Mesenchymal stem cell (in vitro differentiated cells and primary cell): Measurements from ENCODE around the gene FMN1.

Experiments
- DNase-seq: peaks from one replicate; pipeline ENCODE4 v3.0.0-alpha.2; 2013
- H2AFZ ChIP-seq: one replicate; pipeline ENCODE4 v1.6.1; 2013; ENCODE audit warnings: low read depth, mild to moderate bottlenecking, control low read depth, inconsistent platforms, low read length, moderate library complexity
- H2AK5ac ChIP-seq: 2 replicates; pipeline ENCODE4 v1.6.1; 2013; ENCODE audit warnings: low read length, moderate library complexity, mild to moderate bottlenecking, inconsistent platforms; ENCODE audit not compliant: severe bottlenecking
- H2BK120ac ChIP-seq: one replicate; pipeline ENCODE4 v1.6.1; 2013; ENCODE audit warnings: low read depth, mild to moderate bottlenecking, inconsistent platforms, low read length, moderate library complexity
- H2BK12ac ChIP-seq, 2 experiments: one replicate each; pipeline ENCODE4 v1.6.1; 2013; ENCODE audit warnings: inconsistent platforms in 2 of 2, low read length in 2 of 2, mild to moderate bottlenecking in 2 of 2, moderate library complexity in 2 of 2, control low read depth in 1 of 2
- H2BK15ac ChIP-seq: one replicate; pipeline ENCODE4 v1.6.1; 2013; ENCODE audit warnings: mild to moderate bottlenecking, low read depth, inconsistent platforms; ENCODE audit not compliant: poor library complexity, severe bottlenecking
- H2BK5ac ChIP-seq: 2 replicates; pipeline ENCODE4 v1.6.1; 2013; ENCODE audit warnings: low read depth, mild to moderate bottlenecking, low read length, control low read depth, inconsistent platforms; ENCODE audit not compliant: poor library complexity, severe bottlenecking
- H3K14ac ChIP-seq, 2 experiments: one replicate each; pipeline ENCODE4 v1.6.1; 2013; ENCODE audit warnings: inconsistent platforms in 2 of 2, low read length in 2 of 2, control low read depth in 1 of 2, mild to moderate bottlenecking in 1 of 2, moderate library complexity in 1 of 2
- H3K18ac ChIP-seq, 2 experiments: one replicate each; pipeline ENCODE4 v1.6.1; 2013; ENCODE audit warnings: inconsistent platforms in 2 of 2, low read length in 2 of 2, control low read depth in 1 of 2, low read depth in 1 of 2, mild to moderate bottlenecking in 1 of 2
- H3K23ac ChIP-seq, 2 experiments: one replicate each; pipeline ENCODE4 v1.6.1; 2013; ENCODE audit warnings: inconsistent platforms in 2 of 2, low read length in 2 of 2, mild to moderate bottlenecking in 2 of 2, moderate library complexity in 2 of 2, control low read depth in 1 of 2
- H3K27ac ChIP-seq: 2 replicates; pipeline ENCODE4 v1.5.1; 2013; ENCODE audit warnings: mild to moderate bottlenecking, moderate library complexity, low read length, control low read depth, inconsistent platforms; ENCODE audit not compliant: poor library complexity, severe bottlenecking
- H3K27me3 ChIP-seq, 2 experiments: 2 replicates each; pipeline versions ENCODE4 v1.6.1 to v1.7.0; 2013; ENCODE audit warnings: low read length in 2 of 2, mild to moderate bottlenecking in 2 of 2, moderate library complexity in 2 of 2, control low read depth in 1 of 2, inconsistent platforms in 1 of 2; ENCODE audit not compliant: control insufficient read depth in 1 of 2, insufficient read depth in 1 of 2
- H3K36me3 ChIP-seq, 2 experiments: 2 replicates each; pipeline versions ENCODE4 v1.6.1 to v1.7.0; 2013; ENCODE audit warnings: low read length in 2 of 2, control low read depth in 1 of 2, inconsistent platforms in 1 of 2, low read depth in 1 of 2, mild to moderate bottlenecking in 1 of 2; ENCODE audit not compliant: insufficient read depth in 2 of 2, control insufficient read depth in 1 of 2
- H3K4ac ChIP-seq, 2 experiments: one replicate each; pipeline ENCODE4 v1.6.1; 2013; ENCODE audit warnings: inconsistent platforms in 2 of 2, low read length in 2 of 2, mild to moderate bottlenecking in 2 of 2, moderate library complexity in 2 of 2, control low read depth in 1 of 2, low read depth in 1 of 2
- H3K4me1 ChIP-seq: 2 replicates; pipeline ENCODE4 v1.6.1; 2013; ENCODE audit warnings: low read depth, low read length, control low read depth; ENCODE audit not compliant: control insufficient read depth, insufficient read depth
- H3K4me2 ChIP-seq: 2 replicates; pipeline ENCODE4 v1.6.1; 2013; ENCODE audit warnings: low read length, mild to moderate bottlenecking, inconsistent platforms; ENCODE audit not compliant: poor library complexity, severe bottlenecking
- H3K4me3 ChIP-seq, 2 experiments: 2 replicates each; pipeline versions ENCODE4 v1.5.1 to v1.7.0; 2013; ENCODE audit warnings: low read length in 2 of 2, mild to moderate bottlenecking in 2 of 2, control low read depth in 1 of 2, low read depth in 1 of 2; ENCODE audit not compliant: insufficient read depth in 1 of 2
- H3K79me1 ChIP-seq: replicated peaks from 2 replicates; pipeline ENCODE4 v1.6.1; 2013; ENCODE audit warnings: mild to moderate bottlenecking, control low read depth, low read length, inconsistent platforms; ENCODE audit not compliant: poor library complexity, severe bottlenecking
- H3K9ac ChIP-seq: 2 replicates; pipeline ENCODE4 v1.7.0; 2013; ENCODE audit warnings: mild to moderate bottlenecking, low read length, moderate library complexity
- H3K9me3 ChIP-seq: 2 replicates; pipeline ENCODE4 v1.7.0; 2013; ENCODE audit warnings: mild to moderate bottlenecking, low read length; ENCODE audit not compliant: control insufficient read depth
- H4K8ac ChIP-seq: one replicate; pipeline ENCODE4 v1.6.1; 2013; ENCODE audit warnings: inconsistent platforms, mild to moderate bottlenecking, low read length, moderate library complexity
- H4K91ac ChIP-seq: one replicate; pipeline ENCODE4 v1.6.1; 2013; ENCODE audit warnings: mild to moderate bottlenecking, low read length, inconsistent platforms
- WGBS: methylation state at CpG from one replicate; pipeline ENCODE4 v1.1.7; 2013; ENCODE audit warnings: mixed read lengths; 5-methylcytosine and 5-hydroxymethylcytosine counted together

Gene FMN1

DNA sequence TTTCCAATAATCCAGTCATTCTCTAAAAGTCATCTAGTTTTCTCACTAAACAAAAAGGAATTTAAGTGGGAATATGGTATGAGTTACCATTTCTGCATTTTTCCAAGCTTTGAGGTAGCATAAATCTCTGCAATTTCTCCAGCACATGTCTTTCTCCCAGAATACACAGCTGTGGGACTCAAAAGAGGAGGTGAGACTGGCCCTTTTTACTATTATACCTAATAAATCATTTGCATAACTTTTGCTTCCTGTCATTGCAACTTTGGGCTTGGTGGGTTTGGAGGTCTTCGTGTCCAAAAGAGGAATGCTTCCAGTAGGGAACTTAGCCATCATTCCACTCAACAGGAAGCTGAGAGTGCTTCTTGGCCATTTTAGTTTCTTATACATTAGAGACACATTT lies 94.8 kb downstream of the FMN1 start:
- DNase-seq: no peak
- no peaks in the 10 kb centered on the region for H3K9me3 ChIP-seq
- H3K79me1 ChIP-seq: no peaks in the 10 kb centered on the region
- H4K8ac ChIP-seq: no peak overlapping the region
- no peaks in the 10 kb centered on the region for H3K27me3 ChIP-seq
- no peak overlapping the region for H2BK12ac ChIP-seq
- no peak overlapping the region for H3K14ac ChIP-seq
- H2BK120ac ChIP-seq: no peak overlapping the region
- no peak overlapping the region for H2AFZ ChIP-seq
- H3K4me3 ChIP-seq: no peak overlapping the region
- WGBS: no CpG with 5 or more reads among the region's 1 CpG
- no peak overlapping the region for H4K91ac ChIP-seq
- H2AK5ac ChIP-seq: no peak overlapping the region
- H3K23ac ChIP-seq: no peak overlapping the region
- H3K18ac ChIP-seq: no peak overlapping the region
- peaks cover 3% of the 10 kb centered on the region for H3K4me1 ChIP-seq
- no peak overlapping the region for H3K9ac ChIP-seq
- no peak overlapping the region for H3K27ac ChIP-seq
- H3K36me3 ChIP-seq: no peaks in the 10 kb centered on the region
- H2BK15ac ChIP-seq: no peak overlapping the region
- H3K4me2 ChIP-seq: no peak overlapping the region
- no peak overlapping the region for H2BK5ac ChIP-seq
- H3K4ac ChIP-seq: no peak overlapping the region

GRCh38 chr15:33099213-33099612 lies 95.3 kb downstream of the FMN1 start:
- H3K4me1 ChIP-seq: peaks cover 3% of the 10 kb centered on the region
- no peak overlapping the region for H3K4me2 ChIP-seq
- DNase-seq: no peak
- H2BK12ac ChIP-seq: peak overlapping the region in 1 of 2 experiments; percentile 42
- no peak overlapping the region for H3K9ac ChIP-seq
- H2BK120ac ChIP-seq: no peak overlapping the region
- H3K9me3 ChIP-seq: no peaks in the 10 kb centered on the region
- H2BK5ac ChIP-seq: no peak overlapping the region
- no peak overlapping the region for H3K14ac ChIP-seq
- no peak overlapping the region for H3K27ac ChIP-seq
- H3K79me1 ChIP-seq: no peaks in the 10 kb centered on the region
- WGBS: 90% methylated on average over 2 of the region's 3 CpGs
- H3K36me3 ChIP-seq: no peaks in the 10 kb centered on the region
- H3K18ac ChIP-seq: no peak overlapping the region
- H2BK15ac ChIP-seq: peak overlapping the region; percentile 16
- peak overlapping the region; percentile 14 for H4K8ac ChIP-seq
- H3K4me3 ChIP-seq: no peak overlapping the region
- no peaks in the 10 kb centered on the region for H3K27me3 ChIP-seq
- no peak overlapping the region for H2AK5ac ChIP-seq
- no peak overlapping the region for H4K91ac ChIP-seq
- no peak overlapping the region for H3K4ac ChIP-seq
- H3K23ac ChIP-seq: no peak overlapping the region
- H2AFZ ChIP-seq: no peak overlapping the region

GRCh38 chr15:33098094-33099058 lies 96.1 kb downstream of the FMN1 start:
- no peak overlapping the region for H3K4ac ChIP-seq
- no peaks in the 10 kb centered on the region for H3K79me1 ChIP-seq
- H3K4me1 ChIP-seq: peaks cover 3% of the 10 kb centered on the region
- H4K8ac ChIP-seq: no peak overlapping the region
- no peak overlapping the region for H3K14ac ChIP-seq
- H2AK5ac ChIP-seq: peak overlapping the region; percentile 70
- no peak overlapping the region for H3K4me2 ChIP-seq
- no peaks in the 10 kb centered on the region for H3K27me3 ChIP-seq
- no peak overlapping the region for H3K23ac ChIP-seq
- H3K9me3 ChIP-seq: no peaks in the 10 kb centered on the region
- 71% methylated on average over 4 of the region's 7 CpGs for WGBS
- peak overlapping the region; percentile 32 for H3K9ac ChIP-seq
- peak overlapping the region; percentile 60 for H2BK5ac ChIP-seq
- H3K18ac ChIP-seq: no peak overlapping the region
- H3K27ac ChIP-seq: peak overlapping the region; percentile 82
- no peak overlapping the region for H4K91ac ChIP-seq
- no peaks in the 10 kb centered on the region for H3K36me3 ChIP-seq
- H2AFZ ChIP-seq: no peak overlapping the region
- H2BK12ac ChIP-seq: no peak overlapping the region
- DNase-seq: peak; percentile 69
- H2BK15ac ChIP-seq: no peak overlapping the region
- H3K4me3 ChIP-seq: no peak overlapping the region
- peak overlapping the region; percentile 39 for H2BK120ac ChIP-seq

GRCh38 chr15:33096134-33096533 lies 98.4 kb downstream of the FMN1 start:
- Histone ChIP-seq H2BK12ac (no peak overlapping the region), H3K9me3 (no peaks in the 10 kb centered on the region)
- WGBS: 97% methylated on average over 3 of the region's 3 CpGs

More at GRCh38 chr15:33096134-33096533, 98.4 kb downstream of the FMN1 start:
- no peak overlapping the region for H3K27ac ChIP-seq
- no peaks in the 10 kb centered on the region for H3K79me1 ChIP-seq
- DNase-seq: no peak
- H3K18ac ChIP-seq: no peak overlapping the region
- H2BK120ac ChIP-seq: no peak overlapping the region
- H3K4me2 ChIP-seq: no peak overlapping the region
- no peaks in the 10 kb centered on the region for H3K27me3 ChIP-seq
- H2BK5ac ChIP-seq: no peak overlapping the region
- no peak overlapping the region for H3K4me3 ChIP-seq
- H3K36me3 ChIP-seq: no peaks in the 10 kb centered on the region
- H3K4ac ChIP-seq: no peak overlapping the region
- H2AFZ ChIP-seq: no peak overlapping the region
- peak overlapping the region; percentile 34 for H2AK5ac ChIP-seq
- H3K4me1 ChIP-seq: peaks cover 5% of the 10 kb centered on the region
- H2BK15ac ChIP-seq: no peak overlapping the region
- H4K8ac ChIP-seq: no peak overlapping the region
- no peak overlapping the region for H3K14ac ChIP-seq
- H4K91ac ChIP-seq: no peak overlapping the region
- no peak overlapping the region for H3K9ac ChIP-seq
- H3K23ac ChIP-seq: no peak overlapping the region
